ENCODE data around the gene OSBPL5.

OSBPL5 gene

GRCh38 chr11:3051196-3052108 lies 113.7 kb downstream of the OSBPL5 start:
- 85% methylated on average over 13 of the region's 13 CpGs for WGBS

GRCh38 chr11:3050386-3051195 lies 114.5 kb downstream of the OSBPL5 start:
- Histone ChIP-seq H2BK15ac (ENCODE audit: low read depth, poor library complexity, severe bottlenecking) (no peak overlapping the region), H3K36me3 (ENCODE audit: control insufficient read depth in 1 of 2, insufficient read depth in 2 of 2, low read depth in 1 of 2, low read length in 2 of 2) (peaks cover 29 to 50% of the 10 kb centered on the region in 2 experiments), H4K91ac (ENCODE audit: low read length) (peak overlapping the region; percentile 2), H3K4me3 (ENCODE audit: insufficient read depth in 1 of 2, low read depth in 1 of 2, low read length in 2 of 2) (peak overlapping the region in 1 of 2 experiments; percentile 32), H3K23ac (ENCODE audit: low read length in 2 of 2) (no peak overlapping the region), H3K27ac (ENCODE audit: low read length, poor library complexity, severe bottlenecking) (peak overlapping the region; percentile 51), H4K8ac (ENCODE audit: low read length) (no peak overlapping the region), H3K27me3 (ENCODE audit: control insufficient read depth in 1 of 2, insufficient read depth in 1 of 2, low read length in 2 of 2) (no peaks in the 10 kb centered on the region), H3K79me1 (replicated peaks; ENCODE audit: low read length, poor library complexity, severe bottlenecking) (peaks cover 25% of the 10 kb centered on the region), H3K9me3 (ENCODE audit: control insufficient read depth, low read length) (no peaks in the 10 kb centered on the region), H2AFZ (ENCODE audit: low read depth, low read length) (no peak overlapping the region), H2BK120ac (ENCODE audit: low read depth, low read length) (no peak overlapping the region), H3K4me1 (ENCODE audit: control insufficient read depth, insufficient read depth, low read depth, low read length) (peaks cover 58% of the 10 kb centered on the region), H3K4me2 (ENCODE audit: low read length, poor library complexity, severe bottlenecking) (no peak overlapping the region), H3K9ac (ENCODE audit: low read length) (peak overlapping the region; percentile 68), H2AK5ac (ENCODE audit: low read length, severe bottlenecking) (peak overlapping the region; percentile 69), H2BK12ac (ENCODE audit: low read length in 2 of 2) (peak overlapping the region; percentile 70 to 84), H3K4ac (ENCODE audit: low read depth in 1 of 2, low read length in 2 of 2) (peak overlapping the region in 1 of 2 experiments; percentile 45), H2BK5ac (ENCODE audit: low read depth, low read length, poor library complexity, severe bottlenecking) (no peak overlapping the region), H3K14ac (ENCODE audit: low read length in 2 of 2) (peak overlapping the region in 1 of 2 experiments; percentile 75), H3K18ac (ENCODE audit: low read depth in 1 of 2, low read length in 2 of 2) (peak overlapping the region; percentile 1 to 94)
- DNase-seq: no peak
- WGBS: 95% methylated on average over 18 of the region's 18 CpGs

More at GRCh38 chr11:3051196-3052108, 113.7 kb downstream of the OSBPL5 start:
- H2AFZ ChIP-seq (ENCODE audit: low read depth, low read length): no peak overlapping the region
- H3K9me3 ChIP-seq (ENCODE audit: control insufficient read depth, low read length): no peaks in the 10 kb centered on the region
- H3K4me1 ChIP-seq (ENCODE audit: control insufficient read depth, insufficient read depth, low read depth, low read length): peaks cover 57% of the 10 kb centered on the region
- no peak overlapping the region for H2BK120ac ChIP-seq (ENCODE audit: low read depth, low read length)
- no peak overlapping the region for H2BK15ac ChIP-seq (ENCODE audit: low read depth, poor library complexity, severe bottlenecking)
- H3K27ac ChIP-seq (ENCODE audit: low read length, poor library complexity, severe bottlenecking): peak overlapping the region; percentile 17
- peak overlapping the region; percentile 69 for H2AK5ac ChIP-seq (ENCODE audit: low read length, severe bottlenecking)
- no peak overlapping the region for H4K8ac ChIP-seq (ENCODE audit: low read length)
- H4K91ac ChIP-seq (ENCODE audit: low read length): peak overlapping the region; percentile 36
- no peak overlapping the region for H3K4me3 ChIP-seq (ENCODE audit: insufficient read depth in 1 of 2, low read depth in 1 of 2, low read length in 2 of 2)
- H3K27me3 ChIP-seq (ENCODE audit: control insufficient read depth in 1 of 2, insufficient read depth in 1 of 2, low read length in 2 of 2): no peaks in the 10 kb centered on the region
- H3K79me1 ChIP-seq (replicated peaks; ENCODE audit: low read length, poor library complexity, severe bottlenecking): peaks cover 19% of the 10 kb centered on the region
- peak overlapping the region in 1 of 2 experiments; percentile 65 for H2BK12ac ChIP-seq (ENCODE audit: low read length in 2 of 2)
- no peak for DNase-seq
- no peak overlapping the region for H3K4me2 ChIP-seq (ENCODE audit: low read length, poor library complexity, severe bottlenecking)
- H3K4ac ChIP-seq (ENCODE audit: low read depth in 1 of 2, low read length in 2 of 2): no peak overlapping the region
- H3K23ac ChIP-seq (ENCODE audit: low read length in 2 of 2): peak overlapping the region in 1 of 2 experiments; percentile 14
- peak overlapping the region in 1 of 2 experiments; percentile 53 for H3K14ac ChIP-seq (ENCODE audit: low read length in 2 of 2)
- peaks cover 21 to 42% of the 10 kb centered on the region in 2 experiments for H3K36me3 ChIP-seq (ENCODE audit: control insufficient read depth in 1 of 2, insufficient read depth in 2 of 2, low read depth in 1 of 2, low read length in 2 of 2)
- no peak overlapping the region for H2BK5ac ChIP-seq (ENCODE audit: low read depth, low read length, poor library complexity, severe bottlenecking)
- peak overlapping the region in 1 of 2 experiments; percentile 46 for H3K18ac ChIP-seq (ENCODE audit: low read depth in 1 of 2, low read length in 2 of 2)
- H3K9ac ChIP-seq (ENCODE audit: low read length): peak overlapping the region; percentile 30

- peak overlapping the region; percentile 83 for H4K91ac ChIP-seq (ENCODE audit: low read length)
- H3K4me1 ChIP-seq (ENCODE audit: control insufficient read depth, insufficient read depth, low read depth, low read length): peaks cover 60% of the 10 kb centered on the region
- peak overlapping the region; percentile 45 to 55 for H3K4ac ChIP-seq (ENCODE audit: low read depth in 1 of 2, low read length in 2 of 2)
- peak overlapping the region; percentile 21 for H2BK120ac ChIP-seq (ENCODE audit: low read depth, low read length)
- H4K8ac ChIP-seq (ENCODE audit: low read length): peak overlapping the region; percentile 74
- H3K27ac ChIP-seq (ENCODE audit: low read length, poor library complexity, severe bottlenecking): peak overlapping the region; percentile 82
- H2BK12ac ChIP-seq (ENCODE audit: low read length in 2 of 2): peak overlapping the region; percentile 84
- peak overlapping the region; percentile 49 for H3K4me2 ChIP-seq (ENCODE audit: low read length, poor library complexity, severe bottlenecking)
- H2BK5ac ChIP-seq (ENCODE audit: low read depth, low read length, poor library complexity, severe bottlenecking): peak overlapping the region; percentile 69
- H3K9me3 ChIP-seq (ENCODE audit: control insufficient read depth, low read length): no peaks in the 10 kb centered on the region
- H3K27me3 ChIP-seq (ENCODE audit: control insufficient read depth in 1 of 2, insufficient read depth in 1 of 2, low read length in 2 of 2): no peaks in the 10 kb centered on the region
- H2AFZ ChIP-seq (ENCODE audit: low read depth, low read length): no peak overlapping the region
- no peak overlapping the region for H2BK15ac ChIP-seq (ENCODE audit: low read depth, poor library complexity, severe bottlenecking)
- peak overlapping the region; percentile 80 for H3K9ac ChIP-seq (ENCODE audit: low read length)
- DNase-seq: peak; percentile 99
- peak overlapping the region; percentile 95 for H2AK5ac ChIP-seq (ENCODE audit: low read length, severe bottlenecking)
- 29% methylated on average over 18 of the region's 18 CpGs for WGBS
- H3K79me1 ChIP-seq (replicated peaks; ENCODE audit: low read length, poor library complexity, severe bottlenecking): peaks cover 29% of the 10 kb centered on the region
- peak overlapping the region in 1 of 2 experiments; percentile 75 for H3K14ac ChIP-seq (ENCODE audit: low read length in 2 of 2)
- H3K36me3 ChIP-seq (ENCODE audit: control insufficient read depth in 1 of 2, insufficient read depth in 2 of 2, low read depth in 1 of 2, low read length in 2 of 2): peaks cover 39 to 55% of the 10 kb centered on the region in 2 experiments
- peak overlapping the region in 1 of 2 experiments; percentile 56 for H3K4me3 ChIP-seq (ENCODE audit: insufficient read depth in 1 of 2, low read depth in 1 of 2, low read length in 2 of 2)
- peak overlapping the region; percentile 88 to 94 for H3K18ac ChIP-seq (ENCODE audit: low read depth in 1 of 2, low read length in 2 of 2)
- H3K23ac ChIP-seq (ENCODE audit: low read length in 2 of 2): peak overlapping the region in 1 of 2 experiments; percentile 87
Measured at GRCh38 chr11:3049430-3050243, 115.5 kb downstream of the OSBPL5 start.

Data from mesenchymal stem cell (in vitro differentiated cells and primary cell).